A549 (cell line): ENCODE measurements around the gene ASIP.

Source experiments
- ELK1 ChIP-seq: fragments of 150-350 bp; IDR thresholded peaks from 2 replicates; pipeline ENCODE4 v1.6.1; 2014; ENCODE audit warnings: low read depth, mild to moderate bottlenecking, low read length
- EP300 ChIP-seq, 2 experiments: fragments of >200 bp; sonication (Bioruptor Twin); formaldehyde crosslinking; IDR thresholded peaks; 2 replicates in 1 of 2; 3 replicates in 1 of 2; pipeline ENCODE4 v1.6.1; 2016 to 2017
- HMGXB4 ChIP-seq: fragments of 250-450 bp; sonication (Bioruptor Pico); IDR thresholded peaks from 2 replicates; pipeline ENCODE4 v1.5.0; 2021; ENCODE audit warnings: mild to moderate bottlenecking, moderate library complexity, borderline replicate concordance
- HOXA7 ChIP-seq: fragments of 250-450 bp; sonication (Bioruptor Pico); IDR thresholded peaks from 2 replicates; pipeline ENCODE4 v1.5.0; 2020; ENCODE audit warnings: mild to moderate bottlenecking, moderate library complexity
- JUN ChIP-seq, 2 experiments: fragments of >200 bp; sonication (Bioruptor Twin); formaldehyde crosslinking; IDR thresholded peaks; 2 replicates in 1 of 2; 3 replicates in 1 of 2; pipeline ENCODE4 v1.6.1; 2016 to 2017
- KDM1A ChIP-seq: fragments of 200-600 bp; sonication (generic); IDR thresholded peaks from 2 replicates; pipeline ENCODE4 v1.6.1; 2016; ENCODE audit warnings: low read depth, mild to moderate bottlenecking
- POLR2A ChIP-seq: IDR thresholded peaks from 2 replicates; pipeline ENCODE4 v1.6.1; 2012; ENCODE audit warnings: mild to moderate bottlenecking, low read length
- RAD21 ChIP-seq, 2 experiments: fragments of >200 bp in 1 of 2; sonication (Bioruptor Twin) in 1 of 2; formaldehyde crosslinking in 1 of 2; IDR thresholded peaks in 1 of 2; conservative IDR thresholded peaks in 1 of 2; 2 replicates in 1 of 2; 3 replicates in 1 of 2; pipeline ENCODE4 v1.6.1; 2012 to 2018; ENCODE audit warnings: inconsistent platforms in 1 of 2
- RARB ChIP-seq: fragments of 250-450 bp; sonication (Bioruptor Pico); IDR thresholded peaks from 2 replicates; pipeline ENCODE4 v1.8.0; 2021; ENCODE audit warnings: mild to moderate bottlenecking, moderate library complexity
- RCOR1 ChIP-seq: fragments of 150-350 bp; IDR thresholded peaks from 2 replicates; pipeline ENCODE4 v1.6.1; 2014; ENCODE audit warnings: antibody characterized with exemption, low read length, low read depth
- ZC3H11A ChIP-seq: fragments of 450-650 bp; IDR thresholded peaks from 2 replicates; pipeline ENCODE4 v1.6.1; 2014; ENCODE audit warnings: antibody characterized with exemption, mild to moderate bottlenecking
- ZSCAN20 ChIP-seq: fragments of 250-450 bp; sonication (Bioruptor Pico); IDR thresholded peaks from 2 replicates; pipeline ENCODE4 v1.8.0; 2022; ENCODE audit warnings: mild to moderate bottlenecking, moderate library complexity
- TF ChIP-seq, protein P1 (sequence below): fragments of 450-650 bp; IDR thresholded peaks from 2 replicates; pipeline ENCODE4 v1.6.1; 2014; ENCODE audit warnings: antibody characterized with exemption
- TF ChIP-seq, protein P2 (sequence below): fragments of >200 bp; sonication (Bioruptor Twin); formaldehyde crosslinking; IDR thresholded peaks from 3 replicates; pipeline ENCODE4 v1.5.1; 2016

DNA sequence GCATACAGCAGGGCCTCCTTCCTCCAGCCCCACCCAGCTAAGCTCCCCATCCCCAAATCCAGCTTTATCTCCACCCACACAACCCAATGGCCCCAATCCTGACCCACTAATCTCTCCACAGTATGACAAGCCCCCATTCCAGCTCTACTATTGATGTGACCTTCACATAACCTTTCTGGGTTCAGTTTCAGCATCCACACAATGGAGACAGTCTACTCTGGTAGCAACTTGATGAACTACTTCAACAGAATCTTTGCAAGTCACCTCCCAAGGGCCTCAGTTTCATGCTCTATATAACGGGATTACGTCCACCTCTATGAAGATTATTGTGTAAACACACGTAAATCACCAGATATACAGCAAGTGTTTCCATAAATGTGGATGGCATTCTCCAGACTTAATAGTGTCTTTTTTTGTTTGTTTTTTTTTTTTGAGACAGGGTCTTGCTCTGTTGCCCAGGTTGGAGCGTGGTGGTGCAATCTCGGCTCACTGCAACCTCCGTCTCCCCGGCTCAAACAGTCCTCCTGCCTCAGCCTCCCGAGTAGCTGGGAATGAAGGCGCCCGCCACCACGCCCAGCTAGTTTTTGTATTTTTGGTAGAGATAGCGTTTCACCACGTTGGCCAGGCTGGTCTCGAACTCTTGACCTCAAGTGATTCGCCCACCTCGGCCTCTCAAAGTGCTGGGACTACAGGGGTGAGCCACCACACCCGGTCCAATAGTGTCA lies 60.5 kb downstream of the ASIP start:
- TF ChIP-seq, protein P1, sequence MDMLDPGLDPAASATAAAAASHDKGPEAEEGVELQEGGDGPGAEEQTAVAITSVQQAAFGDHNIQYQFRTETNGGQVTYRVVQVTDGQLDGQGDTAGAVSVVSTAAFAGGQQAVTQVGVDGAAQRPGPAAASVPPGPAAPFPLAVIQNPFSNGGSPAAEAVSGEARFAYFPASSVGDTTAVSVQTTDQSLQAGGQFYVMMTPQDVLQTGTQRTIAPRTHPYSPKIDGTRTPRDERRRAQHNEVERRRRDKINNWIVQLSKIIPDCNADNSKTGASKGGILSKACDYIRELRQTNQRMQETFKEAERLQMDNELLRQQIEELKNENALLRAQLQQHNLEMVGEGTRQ: no peak
- TF ChIP-seq, protein P2, sequence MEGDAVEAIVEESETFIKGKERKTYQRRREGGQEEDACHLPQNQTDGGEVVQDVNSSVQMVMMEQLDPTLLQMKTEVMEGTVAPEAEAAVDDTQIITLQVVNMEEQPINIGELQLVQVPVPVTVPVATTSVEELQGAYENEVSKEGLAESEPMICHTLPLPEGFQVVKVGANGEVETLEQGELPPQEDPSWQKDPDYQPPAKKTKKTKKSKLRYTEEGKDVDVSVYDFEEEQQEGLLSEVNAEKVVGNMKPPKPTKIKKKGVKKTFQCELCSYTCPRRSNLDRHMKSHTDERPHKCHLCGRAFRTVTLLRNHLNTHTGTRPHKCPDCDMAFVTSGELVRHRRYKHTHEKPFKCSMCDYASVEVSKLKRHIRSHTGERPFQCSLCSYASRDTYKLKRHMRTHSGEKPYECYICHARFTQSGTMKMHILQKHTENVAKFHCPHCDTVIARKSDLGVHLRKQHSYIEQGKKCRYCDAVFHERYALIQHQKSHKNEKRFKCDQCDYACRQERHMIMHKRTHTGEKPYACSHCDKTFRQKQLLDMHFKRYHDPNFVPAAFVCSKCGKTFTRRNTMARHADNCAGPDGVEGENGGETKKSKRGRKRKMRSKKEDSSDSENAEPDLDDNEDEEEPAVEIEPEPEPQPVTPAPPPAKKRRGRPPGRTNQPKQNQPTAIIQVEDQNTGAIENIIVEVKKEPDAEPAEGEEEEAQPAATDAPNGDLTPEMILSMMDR: no peak
- TF ChIP-seq HMGXB4 (CRISPR knock-in tag): no peak
- no peak for TF ChIP-seq ZSCAN20 (CRISPR knock-in tag)
- TF ChIP-seq POLR2A: no peak
- no peak for TF ChIP-seq EP300 (IDR thresholded peaks at IDR 0.05)
- no peak for TF ChIP-seq RARB (CRISPR knock-in tag)
- TF ChIP-seq RCOR1: no peak
- TF ChIP-seq ZC3H11A: no peak
- TF ChIP-seq KDM1A: no peak
- no peak for TF ChIP-seq RAD21 (conservative IDR thresholded peaks at IDR 0.05 in 1 of 2, IDR thresholded peaks at IDR 0.05 in 1 of 2)
- TF ChIP-seq JUN (IDR thresholded peaks at IDR 0.05): 0 out of 5 replicates have a peak, but pooled peaks of 1 of the 2 experiments have one; percentile 12
- TF ChIP-seq ELK1: no peak
- no peak for TF ChIP-seq HOXA7 (CRISPR knock-in tag)
